H1 (cell line): ENCODE results near the gene HNRNPK.

Experiments
- JUN ChIP-seq: IDR thresholded peaks from 2 replicates; pipeline ENCODE4 v1.6.1; 2011; ENCODE audit warnings: low read depth, mild to moderate bottlenecking, improper control_type of control experiment, low read length
- TF ChIP-seq, protein P1 (sequence below), 3 experiments: IDR thresholded peaks; 1 replicate in 2 of 3; 2 replicates in 1 of 3; pipeline versions ENCODE4 v1.5.1 to v1.6.1; 2011; ENCODE audit warnings: low read length in 3 of 3, mild to moderate bottlenecking in 3 of 3, inconsistent platforms in 2 of 3, low read depth in 1 of 3, moderate library complexity in 1 of 3; ENCODE audit not compliant: insufficient read depth in 1 of 3; ENCODE audit errors: control extremely low read depth in 1 of 3

DNA sequence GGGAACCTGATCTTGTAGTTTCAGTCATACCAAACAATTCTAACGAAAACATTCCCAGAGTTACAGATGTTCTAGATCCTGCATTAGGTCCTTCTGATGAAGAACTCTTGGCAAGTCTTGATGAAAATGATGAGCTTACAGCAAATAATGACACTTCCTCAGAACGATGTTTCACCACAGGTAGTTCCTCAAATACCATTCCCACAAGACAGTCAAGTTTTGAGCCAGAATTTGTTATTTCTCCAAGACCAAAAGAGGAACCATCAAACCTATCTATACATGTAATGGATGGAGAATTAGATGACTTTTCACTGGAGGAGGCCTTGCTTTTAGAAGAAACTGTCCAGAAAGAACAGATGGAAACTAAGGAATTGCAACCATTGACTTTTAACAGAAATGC, 21.6 kb upstream of the HNRNPK start:
- TF ChIP-seq JUN, result no peak
- TF ChIP-seq, protein P1, sequence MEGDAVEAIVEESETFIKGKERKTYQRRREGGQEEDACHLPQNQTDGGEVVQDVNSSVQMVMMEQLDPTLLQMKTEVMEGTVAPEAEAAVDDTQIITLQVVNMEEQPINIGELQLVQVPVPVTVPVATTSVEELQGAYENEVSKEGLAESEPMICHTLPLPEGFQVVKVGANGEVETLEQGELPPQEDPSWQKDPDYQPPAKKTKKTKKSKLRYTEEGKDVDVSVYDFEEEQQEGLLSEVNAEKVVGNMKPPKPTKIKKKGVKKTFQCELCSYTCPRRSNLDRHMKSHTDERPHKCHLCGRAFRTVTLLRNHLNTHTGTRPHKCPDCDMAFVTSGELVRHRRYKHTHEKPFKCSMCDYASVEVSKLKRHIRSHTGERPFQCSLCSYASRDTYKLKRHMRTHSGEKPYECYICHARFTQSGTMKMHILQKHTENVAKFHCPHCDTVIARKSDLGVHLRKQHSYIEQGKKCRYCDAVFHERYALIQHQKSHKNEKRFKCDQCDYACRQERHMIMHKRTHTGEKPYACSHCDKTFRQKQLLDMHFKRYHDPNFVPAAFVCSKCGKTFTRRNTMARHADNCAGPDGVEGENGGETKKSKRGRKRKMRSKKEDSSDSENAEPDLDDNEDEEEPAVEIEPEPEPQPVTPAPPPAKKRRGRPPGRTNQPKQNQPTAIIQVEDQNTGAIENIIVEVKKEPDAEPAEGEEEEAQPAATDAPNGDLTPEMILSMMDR (IDR thresholded peaks at IDR 0.05; ENCODE audit: control extremely low read depth in 1 of 3, insufficient read depth in 1 of 3, low read depth in 1 of 3, low read length in 3 of 3), result no peak
